Measurements from ENCODE around the gene GTF2IRD1. TPM values are rescaled to one million over a fixed set of nuclear protein-coding genes. Genes with fewer than 3 reads are reported as not detected.
"Not testable (repeated sequence)": the region's sequence is repeated elsewhere in the genome, so short reads cannot be mapped to it uniquely, and the experiment has no call there.

The GTF2IRD1 gene
- total and polyA plus RNA-seq, 2 experiments from 2014 or later: 28.7 to 37.1 TPM

- H3K4me2 ChIP-seq: no peak overlapping the region
- no peak overlapping the region for H3K4me3 Mint-ChIP-seq
- peaks cover 79% of the 10 kb centered on the region for H3K79me2 ChIP-seq (replicated peaks; ENCODE audit: insufficient read depth)
- no peak overlapping the region for H3K27ac ChIP-seq (ENCODE audit: low read depth)
- no peaks in the 10 kb centered on the region for H3K9me3 Mint-ChIP-seq
- peaks cover 13% of the 10 kb centered on the region for H3K4me1 Mint-ChIP-seq
- no peaks in the 10 kb centered on the region for H3F3A ChIP-seq (replicated peaks; ENCODE audit: low read depth)
- no peak overlapping the region for H3K27ac Mint-ChIP-seq
- H3K4me1 ChIP-seq (ENCODE audit: insufficient read depth): peaks cover 6% of the 10 kb centered on the region
- ATAC-seq (no peak), DNase-seq (ENCODE audit: low spot score) (no peak)
- no peaks in the 10 kb centered on the region for H3K36me3 ChIP-seq (ENCODE audit: insufficient read depth)
- H3K27me3 ChIP-seq (ENCODE audit: insufficient read depth): no peaks in the 10 kb centered on the region
- no peak overlapping the region for H2AFZ ChIP-seq
- no peak overlapping the region for H3K4me3 ChIP-seq
- no peak for TF ChIP-seq CREB1 (CRISPR knock-in tag; IDR thresholded peaks at IDR 0.05; ENCODE audit: low read depth)
- no peak for TF ChIP-seq NANOG (IDR thresholded peaks at IDR 0.05; ENCODE audit: borderline replicate concordance)
- no peak for TF ChIP-seq ZNF331 (CRISPR knock-in tag; IDR thresholded peaks at IDR 0.05; ENCODE audit: low read depth)
- TF ChIP-seq EZH2 (IDR thresholded peaks at IDR 0.05; ENCODE audit: low read depth, unreplicated experiment): no peak
- TF ChIP-seq JUNB (IDR thresholded peaks at IDR 0.05; ENCODE audit: unreplicated experiment): no peak
- TF ChIP-seq ZNF114 (CRISPR knock-in tag; IDR thresholded peaks at IDR 0.05): no peak
- no peak for TF ChIP-seq ETS1 (IDR thresholded peaks at IDR 0.05)
- TF ChIP-seq ZNF462 (CRISPR knock-in tag; IDR thresholded peaks at IDR 0.05): no peak
- no peak for TF ChIP-seq POLR2AphosphoS5 (IDR thresholded peaks at IDR 0.05; ENCODE audit: low read depth)
- TF ChIP-seq EZH2phosphoT487 (IDR thresholded peaks at IDR 0.05; ENCODE audit: unreplicated experiment): no peak
- no peak for TF ChIP-seq REST (IDR thresholded peaks at IDR 0.05; ENCODE audit: unreplicated experiment)
- peaks cover 19% of the 10 kb centered on the region for H3K27me3 Mint-ChIP-seq (ENCODE audit: insufficient read depth, low read depth, poor library complexity)
- H3K9me2 ChIP-seq (ENCODE audit: insufficient read depth): no peaks in the 10 kb centered on the region
- H3K36me3 Mint-ChIP-seq (ENCODE audit: low read depth): peaks cover 3% of the 10 kb centered on the region; the same call in 2 of the 3 replicates
- H4K20me1 ChIP-seq (replicated peaks; ENCODE audit: insufficient read depth): peaks cover 15% of the 10 kb centered on the region
These were observed 31.9 kb downstream of the GTF2IRD1 start for GRCh38 chr7:74485611-74486010.

GRCh38 chr7:74488518-74489030 lies 34.9 kb downstream of the GTF2IRD1 start:
- H3K4me3 Mint-ChIP-seq; H3K27ac ChIP-seq (ENCODE audit: low read depth); H2AFZ ChIP-seq; H3K4me2 ChIP-seq; H3K4me1 Mint-ChIP-seq; H3K36me3 ChIP-seq (ENCODE audit: insufficient read depth); DNase-seq (ENCODE audit: low spot score); ATAC-seq; H3K4me3 ChIP-seq; H3K27me3 ChIP-seq (ENCODE audit: insufficient read depth); H3F3A ChIP-seq (replicated peaks; ENCODE audit: low read depth); H3K9me2 ChIP-seq (ENCODE audit: insufficient read depth); H3K27ac Mint-ChIP-seq; H3K4me1 ChIP-seq (ENCODE audit: insufficient read depth); H4K20me1 ChIP-seq (replicated peaks; ENCODE audit: insufficient read depth): not testable (repeated sequence)
- peaks cover 70% of the 10 kb centered on the region for H3K79me2 ChIP-seq (replicated peaks; ENCODE audit: insufficient read depth)
- Mint-ChIP-seq H3K27me3 (ENCODE audit: insufficient read depth, low read depth, poor library complexity) (peaks cover 15% of the 10 kb centered on the region), H3K9me3 (peaks cover 14% of the 10 kb centered on the region; the same call in 2 of the 3 replicates), H3K36me3 (ENCODE audit: low read depth) (peaks cover 29% of the 10 kb centered on the region)
